Activated B cell treated with CpG ODN at 0.5 μM for 24 hours (primary cell): ENCODE results near the gene CEMIP. TPM values are rescaled to one million over a fixed set of nuclear protein-coding genes. Genes with fewer than 3 reads are reported as not detected.
"Not testable (repeated sequence)": the region's sequence is repeated elsewhere in the genome, so short reads cannot be mapped to it uniquely, and the experiment has no call there.

Experiments used
- ATAC-seq: fragments of 200-7000 bp; cut with Tn5 transposase; one replicate; pipeline ENCODE4 v1.10.0; 2021; ENCODE audit warnings: low read depth, mild to moderate bottlenecking, moderate library complexity
- CTCF ChIA-PET: fragments of 350-600 bp; sonication (Branson Sonifier 250); formaldehyde crosslinking; loops from one replicate; lab custom pipeline; 2021; ENCODE audit warnings: antibody characterized with exemption; lab: Charles Lee
- POLR2A ChIA-PET: fragments of 350-600 bp; sonication (Branson Sonifier 250); formaldehyde crosslinking; loops from one replicate; lab custom pipeline; 2021; ENCODE audit warnings: antibody characterized with exemption; lab: Charles Lee
- DNase-seq: peaks from one replicate; pipeline ENCODE4 v3.0.0; 2022
- H3K27ac Mint-ChIP-seq: one replicate; pipeline ENCODE4 v1.8.0; 2020; ENCODE audit warnings: mixed read lengths
- H3K27me3 Mint-ChIP-seq: one replicate; pipeline ENCODE4 v1.8.0; 2021; ENCODE audit warnings: mixed read lengths
- H3K36me3 Mint-ChIP-seq: one replicate; pipeline ENCODE4 v1.8.0; 2021; ENCODE audit warnings: low read depth, mixed read lengths
- H3K4me1 Mint-ChIP-seq: one replicate; pipeline ENCODE4 v1.8.0; 2021; ENCODE audit warnings: mixed read lengths
- H3K4me3 Mint-ChIP-seq: one replicate; pipeline ENCODE4 v1.8.0; 2020; ENCODE audit warnings: mild to moderate bottlenecking, mixed read lengths
- H3K9me3 Mint-ChIP-seq: one replicate; pipeline ENCODE4 v1.8.0; 2020; ENCODE audit warnings: mixed read lengths
- CTCF ChIP-seq: fragments of 200-600 bp; IDR thresholded peaks from one replicate; pipeline ENCODE4 v1.8.0; 2022; ENCODE audit warnings: antibody characterized with exemption, mild to moderate bottlenecking
- intact Hi-C: fragments of 100-400 bp; cut with micrococcal nuclease; formaldehyde crosslinking; loops from one replicate; pipeline ENCODE4 v1.15.1; 2024
- total RNA-seq: library from RNA; stranded (reverse); gene quantifications from 2 replicates; pipeline ENCODE4 v1.2.3, GENCODE V29; 2022

Gene CEMIP
- total RNA-seq, 1 donor from 2014 or later: not detected

GRCh38 chr15:80754014-80754413 is 25.2 kb upstream of the CEMIP start:
- no peak for TF ChIP-seq CTCF
- no peak overlapping the region for H3K4me3 Mint-ChIP-seq
- no peaks in the 10 kb centered on the region for H3K9me3 Mint-ChIP-seq
- no peaks in the 10 kb centered on the region for H3K27me3 Mint-ChIP-seq
- POLR2A ChIA-PET: no interaction called here
- H3K4me1 Mint-ChIP-seq: no peaks in the 10 kb centered on the region
- DNase-seq (no peak), ATAC-seq (no peak)
- H3K36me3 Mint-ChIP-seq: no peaks in the 10 kb centered on the region
- H3K27ac Mint-ChIP-seq: no peak overlapping the region
- CTCF ChIA-PET: interaction anchor here (1.1 kb wide), 1 partner anchor 22 kb away, joined by 4 read pairs; no protein-coding TSS in a partner anchor
- intact Hi-C loops: no loop called here

- no peaks in the 10 kb centered on the region for H3K27me3 Mint-ChIP-seq
- ATAC-seq (no peak), DNase-seq (no peak)
- H3K27ac Mint-ChIP-seq: no peak overlapping the region
- H3K4me1 Mint-ChIP-seq: no peaks in the 10 kb centered on the region
- TF ChIP-seq CTCF: no peak
- no peak overlapping the region for H3K4me3 Mint-ChIP-seq
- H3K36me3 Mint-ChIP-seq: no peaks in the 10 kb centered on the region
- ChIA-PET POLR2A (no interaction called here), CTCF (no interaction called here)
- intact Hi-C loops: no loop called here
- no peaks in the 10 kb centered on the region for H3K9me3 Mint-ChIP-seq
Measured at GRCh38 chr15:80755885-80756284, 23.3 kb upstream of the CEMIP start.

GRCh38 chr15:80758130-80758745 is 20.9 kb upstream of the CEMIP start:
- ChIA-PET POLR2A (no interaction called here), CTCF (no interaction called here)
- no peak for TF ChIP-seq CTCF
- intact Hi-C loops: no loop called here
- Mint-ChIP-seq H3K4me1 (no peaks in the 10 kb centered on the region), H3K9me3 (no peaks in the 10 kb centered on the region), H3K27me3 (no peaks in the 10 kb centered on the region), H3K27ac (no peak overlapping the region), H3K36me3 (no peaks in the 10 kb centered on the region), H3K4me3 (no peak overlapping the region)
- DNase-seq (no peak), ATAC-seq (no peak)

GRCh38 chr15:80760960-80761359 is 18.2 kb upstream of the CEMIP start:
- ChIA-PET CTCF (interaction anchor here (2.0 kb wide), 1 partner anchor 15 kb away, joined by 6 read pairs; no protein-coding TSS in a partner anchor), POLR2A (no interaction called here)
- ATAC-seq (no peak), DNase-seq (no peak)
- no peak for TF ChIP-seq CTCF
- H3K4me1 Mint-ChIP-seq: no peaks in the 10 kb centered on the region
- intact Hi-C loops: no loop called here
- H3K27me3 Mint-ChIP-seq: no peaks in the 10 kb centered on the region
- no peak overlapping the region for H3K27ac Mint-ChIP-seq
- no peaks in the 10 kb centered on the region for H3K9me3 Mint-ChIP-seq
- H3K36me3 Mint-ChIP-seq: no peaks in the 10 kb centered on the region
- no peak overlapping the region for H3K4me3 Mint-ChIP-seq

- no peak for DNase-seq
- Mint-ChIP-seq H3K9me3 (no peaks in the 10 kb centered on the region), H3K27me3 (no peaks in the 10 kb centered on the region), H3K27ac (no peak overlapping the region), H3K36me3 (no peaks in the 10 kb centered on the region), H3K4me1 (no peaks in the 10 kb centered on the region), H3K4me3 (no peak overlapping the region)
- no peak for TF ChIP-seq CTCF
- ATAC-seq: no peak
- ChIA-PET CTCF (no interaction called here), POLR2A (no interaction called here)
- intact Hi-C loops: no loop called here
Measured at GRCh38 chr15:80761754-80762153, 17.4 kb upstream of the CEMIP start.

GRCh38 chr15:80763235-80763634 is 15.9 kb upstream of the CEMIP start:
- H3K4me3 Mint-ChIP-seq, DNase-seq, H3K4me1 Mint-ChIP-seq, ATAC-seq, POLR2A ChIA-PET, H3K27me3 Mint-ChIP-seq, H3K36me3 Mint-ChIP-seq, H3K27ac Mint-ChIP-seq, CTCF ChIA-PET, intact Hi-C loops, H3K9me3 Mint-ChIP-seq: not testable (repeated sequence)
